H1 (cell line): ENCODE data around the gene CNNM2. TPM values are rescaled to one million over a fixed set of nuclear protein-coding genes. Genes with fewer than 3 reads are reported as not detected.

Source experiments
- CHD2 ChIP-seq: IDR thresholded peaks from 2 replicates; pipeline ENCODE4 v1.6.1; 2012; ENCODE audit warnings: low read length, improper control_type of control experiment
- CHD7 ChIP-seq: fragments of 300-600 bp; sonication (generic); IDR thresholded peaks from 2 replicates; pipeline ENCODE4 v1.7.1; 2012; ENCODE audit warnings: low read length, moderate library complexity, mild to moderate bottlenecking, inconsistent platforms; ENCODE audit not compliant: insufficient replicate concordance
- CREB1 ChIP-seq: IDR thresholded peaks from 2 replicates; pipeline ENCODE4 v1.6.1; 2012; ENCODE audit warnings: inconsistent platforms
- EGR1 ChIP-seq: IDR thresholded peaks from 2 replicates; pipeline ENCODE4 v1.6.1; 2011; ENCODE audit warnings: low read depth, low read length, borderline replicate concordance
- HDAC6 ChIP-seq: IDR thresholded peaks from one replicate; pipeline ENCODE4 v1.7.1; 2012; ENCODE audit warnings: low read depth, mild to moderate bottlenecking, inconsistent platforms, low read length, moderate library complexity
- KDM4A ChIP-seq: IDR thresholded peaks from one replicate; pipeline ENCODE4 v1.7.1; 2012; ENCODE audit warnings: low read depth, mild to moderate bottlenecking, moderate library complexity, low read length, inconsistent platforms; ENCODE audit not compliant: severe bottlenecking
- KDM5A ChIP-seq: fragments of 200-600 bp; IDR thresholded peaks from 2 replicates; pipeline ENCODE4 v1.7.1; 2012; ENCODE audit warnings: mild to moderate bottlenecking, low read length, inconsistent platforms, mixed read lengths
- SIN3A ChIP-seq, 2 experiments: IDR thresholded peaks in 1 of 2; conservative IDR thresholded peaks in 1 of 2; 2 replicates each; pipeline ENCODE4 v1.6.1; 2011 to 2012; ENCODE audit warnings: low read length in 2 of 2, improper control_type of control experiment in 1 of 2, low read depth in 1 of 2, mild to moderate bottlenecking in 1 of 2
- SIRT6 ChIP-seq: IDR thresholded peaks from one replicate; pipeline ENCODE4 v1.7.1; 2012; ENCODE audit warnings: low read length, inconsistent platforms
- polyA plus RNA-seq, 7 experiments: library from polyadenylated mRNA; depleted of rRNA in 3 of 7; stranded (reverse) in 5 of 7; unstranded in 2 of 7; fragments of >200 nt in 5 of 7; fragments of 200-250 nt in 2 of 7; gene quantifications; 1 replicate in 5 of 7; 2 replicates in 1 of 7; 4 replicates in 1 of 7; pipeline versions ENCODE4 v1.2.1 to v1.2.3, GENCODE V29; 2011 to 2013; ENCODE audit warnings: missing spikeins in 2 of 7, mixed read lengths in 2 of 7
- total RNA-seq: library from RNA; stranded (reverse); fragmentation: NEBNext Ultra II Directional; extraction: Animal tissue kit (Norgen Biotek cat#: 25700); gene quantifications from 2 replicates; pipeline ENCODE4 v1.2.1, GENCODE V29; 2021

The CNNM2 gene
- total and polyA plus RNA-seq, 2 of the 8 experiments (the other 6 are each of a cell fraction or from before 2014, with no cell fraction given): 7.3 to 23.6 TPM

DNA sequence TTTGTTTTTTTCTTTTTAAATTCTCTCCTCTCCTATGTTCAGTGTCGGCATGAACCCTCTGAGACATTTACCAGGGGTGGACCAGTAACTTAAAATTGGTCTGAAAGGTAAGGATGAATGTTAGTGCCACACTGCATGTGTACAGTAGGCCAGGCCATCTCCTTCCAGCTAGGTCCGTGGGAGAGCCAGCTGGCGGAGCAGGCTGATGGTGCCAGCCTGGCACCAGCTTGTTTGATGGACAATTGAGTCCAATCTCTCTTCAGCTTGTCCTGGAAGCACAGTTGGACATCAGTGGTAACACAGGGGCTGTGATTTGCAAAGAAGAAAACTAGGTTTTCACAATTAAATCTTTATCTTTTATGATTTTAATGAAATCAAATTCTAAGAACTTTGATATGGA, 136.5 kb downstream of the CNNM2 start (continued):
- TF ChIP-seq CHD7 (no peak), KDM5A (no peak), SIRT6 (no peak), SIN3A (conservative IDR thresholded peaks at IDR 0.05 in 1 of 2, IDR thresholded peaks at IDR 0.05 in 1 of 2; ENCODE audit: low read depth in 1 of 2, low read length in 2 of 2) (no peak), CHD2 (no peak), KDM4A (no peak), CREB1 (no peak), EGR1 (no peak), HDAC6 (no peak)
